OCI-LY3 (cell line): ENCODE results near the gene TMEM178B.

Experiments used
- H2AFZ ChIP-seq: fragments of 200-600, 300-600 bp; shearing (Covaris generic); 2 replicates; pipeline ENCODE4 v1.6.0; 2014; ENCODE audit warnings: antibody characterized with exemption, low read depth, low read length
- H3K27ac ChIP-seq: fragments of 200-600, 300-600 bp; sonication (generic); 2 replicates; pipeline ENCODE4 v1.5.1; 2014; ENCODE audit warnings: mild to moderate bottlenecking, low read length, moderate library complexity, mixed read lengths
- H3K27me3 ChIP-seq: fragments of 200-600, 300-600 bp; sonication (generic); 2 replicates; pipeline ENCODE4 v1.6.1; 2014; ENCODE audit warnings: low read depth, low read length, mixed read lengths
- H3K36me3 ChIP-seq: fragments of 200-600, 300-600 bp; sonication (generic); replicated peaks from 2 replicates; pipeline ENCODE3; 2014; ENCODE audit warnings: low read depth, low read length, mixed read lengths
- H3K4me1 ChIP-seq: fragments of 300-600, 200-600 bp; sonication (generic); 2 replicates; pipeline ENCODE4 v1.6.1; 2014; ENCODE audit warnings: low read length, mixed read lengths
- H3K4me2 ChIP-seq: fragments of 200-600, 300-600 bp; sonication (generic); 2 replicates; pipeline ENCODE4 v1.6.1; 2014; ENCODE audit warnings: low read length, mixed read lengths
- H3K4me3 ChIP-seq: fragments of 300-600, 200-600 bp; sonication (generic); 2 replicates; pipeline ENCODE4 v1.5.1; 2014; ENCODE audit warnings: antibody characterized with exemption, mild to moderate bottlenecking, low read length, moderate library complexity
- H3K79me2 ChIP-seq: fragments of 300-600, 200-600 bp; shearing (Covaris generic); 2 replicates; pipeline ENCODE4 v1.6.1; 2014; ENCODE audit warnings: mild to moderate bottlenecking, low read length, mixed read lengths
- H3K9ac ChIP-seq: fragments of 300-600, 200-600 bp; shearing (Covaris generic); 2 replicates; pipeline ENCODE4 v1.6.0; 2014; ENCODE audit warnings: mild to moderate bottlenecking, low read length, moderate library complexity
- H3K9me3 ChIP-seq: fragments of 200-600, 300-600 bp; shearing (Covaris generic); 2 replicates; pipeline ENCODE4 v1.6.1; 2014; ENCODE audit warnings: low read length, mixed read lengths; ENCODE audit not compliant: insufficient read depth
- H4K20me1 ChIP-seq: fragments of 200-600, 300-600 bp; sonication (generic); 2 replicates; pipeline ENCODE4 v1.6.1; 2016; ENCODE audit warnings: low read length, mixed read lengths; ENCODE audit not compliant: insufficient read depth
- EZH2phosphoT487 ChIP-seq: fragments of 200-600 bp; shearing (Covaris generic); IDR thresholded peaks from 2 replicates; pipeline ENCODE4 v1.6.1; 2018; ENCODE audit warnings: antibody characterized with exemption, mixed run types, low read depth
- TF ChIP-seq, protein P1 (sequence below): fragments of 200-600, 300-600 bp; sonication (generic); IDR thresholded peaks from 2 replicates; pipeline ENCODE4 v1.5.1; 2014; ENCODE audit warnings: antibody characterized with exemption, low read length, low read depth

The TMEM178B gene

DNA sequence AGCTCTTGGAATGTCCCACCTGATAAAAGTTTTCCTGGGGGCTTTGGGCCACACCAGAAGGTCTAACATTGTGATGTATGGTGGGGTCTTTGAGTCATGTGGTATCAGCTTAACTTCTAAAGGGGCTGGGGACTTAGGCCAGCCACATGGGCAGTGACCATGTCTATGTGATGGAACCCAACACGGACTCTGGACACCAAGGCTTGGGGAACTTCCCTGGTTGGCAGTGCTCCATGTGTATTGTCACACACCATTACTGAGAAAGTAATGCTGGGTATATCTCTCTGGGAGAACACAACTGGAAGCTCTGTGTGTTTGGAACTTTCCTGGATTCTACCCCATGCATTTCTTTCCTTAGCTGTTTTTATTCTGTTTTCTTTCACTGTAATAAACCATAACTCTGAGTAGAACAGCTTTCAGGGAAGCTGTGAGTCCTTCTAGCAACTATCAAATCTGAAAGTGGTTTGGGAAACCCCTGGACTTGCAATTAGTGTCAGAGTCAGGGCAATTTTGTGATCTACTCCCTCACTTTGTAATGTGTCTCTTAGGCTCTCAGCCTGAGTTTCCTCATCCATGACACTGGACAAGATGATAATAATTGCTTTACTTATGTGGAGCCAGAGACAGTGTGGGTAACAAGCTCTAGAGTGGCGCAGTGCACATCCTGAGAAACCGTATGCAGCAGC is 448.9 kb downstream of the TMEM178B start:
- no peak overlapping the region for H2AFZ ChIP-seq

DNA sequence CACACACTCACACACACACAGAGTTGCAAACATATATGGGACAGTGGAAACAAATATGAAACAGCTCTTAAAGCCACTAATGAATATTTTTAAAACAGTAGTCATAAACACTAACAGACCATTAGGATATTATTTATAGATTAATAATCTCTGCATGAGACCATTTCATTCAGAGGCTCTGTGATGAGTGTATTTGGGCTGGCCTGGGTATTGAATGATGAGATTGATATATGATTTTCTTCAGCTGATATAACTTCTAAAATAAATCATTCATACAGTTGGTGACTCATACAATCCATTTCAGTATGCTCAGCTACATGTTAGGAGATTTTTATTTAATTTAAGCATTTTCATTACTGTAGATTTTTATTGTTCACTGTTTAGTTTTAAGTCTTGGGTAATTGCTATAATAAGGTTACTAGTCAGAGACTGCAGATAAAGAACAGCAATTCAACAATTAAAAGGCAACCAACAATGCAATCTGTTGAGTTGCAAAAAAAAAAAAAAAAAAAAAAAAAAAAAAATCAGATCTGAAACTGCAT is 452.2 kb downstream of the TMEM178B start:
- Histone ChIP-seq H3K4me1 (no peaks in the 10 kb centered on the region), H3K79me2 (no peaks in the 10 kb centered on the region), H3K9ac (no peak overlapping the region), H3K27ac (no peak overlapping the region), H2AFZ (no peak overlapping the region), H3K9me3 (no peaks in the 10 kb centered on the region), H3K36me3 (no peaks in the 10 kb centered on the region), H3K27me3 (no peaks in the 10 kb centered on the region), H3K4me3 (no peak overlapping the region), H3K4me2 (no peak overlapping the region), H4K20me1 (no peaks in the 10 kb centered on the region)
- TF ChIP-seq, protein P1, sequence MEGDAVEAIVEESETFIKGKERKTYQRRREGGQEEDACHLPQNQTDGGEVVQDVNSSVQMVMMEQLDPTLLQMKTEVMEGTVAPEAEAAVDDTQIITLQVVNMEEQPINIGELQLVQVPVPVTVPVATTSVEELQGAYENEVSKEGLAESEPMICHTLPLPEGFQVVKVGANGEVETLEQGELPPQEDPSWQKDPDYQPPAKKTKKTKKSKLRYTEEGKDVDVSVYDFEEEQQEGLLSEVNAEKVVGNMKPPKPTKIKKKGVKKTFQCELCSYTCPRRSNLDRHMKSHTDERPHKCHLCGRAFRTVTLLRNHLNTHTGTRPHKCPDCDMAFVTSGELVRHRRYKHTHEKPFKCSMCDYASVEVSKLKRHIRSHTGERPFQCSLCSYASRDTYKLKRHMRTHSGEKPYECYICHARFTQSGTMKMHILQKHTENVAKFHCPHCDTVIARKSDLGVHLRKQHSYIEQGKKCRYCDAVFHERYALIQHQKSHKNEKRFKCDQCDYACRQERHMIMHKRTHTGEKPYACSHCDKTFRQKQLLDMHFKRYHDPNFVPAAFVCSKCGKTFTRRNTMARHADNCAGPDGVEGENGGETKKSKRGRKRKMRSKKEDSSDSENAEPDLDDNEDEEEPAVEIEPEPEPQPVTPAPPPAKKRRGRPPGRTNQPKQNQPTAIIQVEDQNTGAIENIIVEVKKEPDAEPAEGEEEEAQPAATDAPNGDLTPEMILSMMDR = no peak
- no peak for TF ChIP-seq EZH2phosphoT487

More for the DNA sequence above, 448.9 kb downstream of the TMEM178B start:
- Histone ChIP-seq H3K27me3 (no peaks in the 10 kb centered on the region), H3K79me2 (no peaks in the 10 kb centered on the region), H3K4me2 (no peak overlapping the region), H3K4me3 (no peak overlapping the region), H3K27ac (no peak overlapping the region), H4K20me1 (no peaks in the 10 kb centered on the region), H3K9me3 (no peaks in the 10 kb centered on the region), H3K9ac (no peak overlapping the region), H3K36me3 (no peaks in the 10 kb centered on the region), H3K4me1 (no peaks in the 10 kb centered on the region)
- TF ChIP-seq, protein P1 = no peak
- no peak for TF ChIP-seq EZH2phosphoT487

DNA sequence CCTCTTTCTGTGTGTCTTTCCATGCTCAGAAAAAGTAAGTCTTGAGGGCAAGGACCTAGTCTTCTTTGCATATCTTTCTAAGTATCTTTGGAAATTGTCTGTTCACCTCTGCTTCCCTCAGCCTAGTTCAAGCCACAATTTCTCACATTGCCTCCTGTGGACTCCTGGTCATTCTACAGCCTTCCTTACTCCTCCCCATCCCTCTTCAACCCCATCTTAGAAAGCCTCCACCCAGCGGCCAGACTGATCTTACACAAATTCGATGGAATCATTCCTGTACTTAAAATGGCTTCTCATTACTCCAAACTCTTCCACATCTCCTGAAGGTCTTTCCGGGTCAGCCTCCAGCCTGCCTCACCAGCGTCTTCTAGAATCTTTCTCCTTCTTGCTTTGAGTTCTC is 453.2 kb downstream of the TMEM178B start:
- H3K9me3 ChIP-seq = no peaks in the 10 kb centered on the region

DNA sequence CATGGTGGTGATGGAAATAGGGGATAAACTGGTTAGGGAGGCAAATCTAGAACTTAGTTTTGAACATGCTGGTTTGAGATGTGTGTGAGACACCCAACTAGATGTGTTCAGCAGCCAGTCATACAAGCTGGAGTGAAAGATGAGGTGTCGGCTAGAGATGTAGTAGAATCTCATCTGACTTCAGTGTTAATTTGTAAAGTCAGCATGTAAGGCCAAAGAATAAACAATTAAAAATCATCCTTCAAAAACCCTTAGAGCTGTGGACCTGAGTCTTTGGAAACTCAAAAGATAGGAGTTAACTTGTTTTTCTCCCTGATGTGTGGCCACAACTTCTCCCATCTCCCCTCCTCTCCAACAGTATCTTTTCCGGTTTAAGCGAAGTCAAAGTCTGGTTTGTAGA is 454.5 kb downstream of the TMEM178B start:
- H3K9me3 ChIP-seq = no peaks in the 10 kb centered on the region
- H3K4me1 ChIP-seq = no peaks in the 10 kb centered on the region
- no peaks in the 10 kb centered on the region for H3K79me2 ChIP-seq
- no peak overlapping the region for H2AFZ ChIP-seq
- no peak overlapping the region for H3K27ac ChIP-seq
- no peaks in the 10 kb centered on the region for H4K20me1 ChIP-seq
- TF ChIP-seq EZH2phosphoT487 = no peak
- TF ChIP-seq, protein P1 = no peak
- no peaks in the 10 kb centered on the region for H3K36me3 ChIP-seq
- no peak overlapping the region for H3K9ac ChIP-seq
- H3K4me3 ChIP-seq = no peak overlapping the region
- H3K27me3 ChIP-seq = no peaks in the 10 kb centered on the region
- no peak overlapping the region for H3K4me2 ChIP-seq

More for the DNA sequence above, 453.2 kb downstream of the TMEM178B start:
- no peaks in the 10 kb centered on the region for H3K27me3 ChIP-seq
- no peaks in the 10 kb centered on the region for H4K20me1 ChIP-seq
- no peak overlapping the region for H2AFZ ChIP-seq
- H3K4me3 ChIP-seq = no peak overlapping the region
- H3K4me2 ChIP-seq = no peak overlapping the region
- TF ChIP-seq, protein P1 = no peak
- no peak for TF ChIP-seq EZH2phosphoT487
- no peak overlapping the region for H3K27ac ChIP-seq
- no peaks in the 10 kb centered on the region for H3K4me1 ChIP-seq
- H3K36me3 ChIP-seq = no peaks in the 10 kb centered on the region
- no peaks in the 10 kb centered on the region for H3K79me2 ChIP-seq
- no peak overlapping the region for H3K9ac ChIP-seq
